Suprapubic skin (tissue), 4 donors: ENCODE data around the gene SAMD13. TPM values are rescaled to one million over a fixed set of nuclear protein-coding genes. Genes with fewer than 3 reads are reported as not detected.
A peak's percentile ranks its signal among the peaks of the same experiment; 100 is the strongest.

Experiments
- DNase-seq, 2 donors: peaks; one replicate each; pipeline ENCODE4 v3.0.0-alpha.2; 2019; ENCODE audit warnings: low spot score in 2 of 2
- H3K27ac ChIP-seq: fragments of 200-600 bp; sonication (generic); one replicate; pipeline ENCODE4 v1.5.1; 2019
- H3K27me3 ChIP-seq: fragments of 200-600 bp; sonication (generic); one replicate; pipeline ENCODE4 v1.5.1; 2019
- H3K36me3 ChIP-seq: fragments of 200-600 bp; sonication (generic); one replicate; pipeline ENCODE4 v1.5.1; 2019
- H3K4me1 ChIP-seq: fragments of 200-600 bp; sonication (generic); one replicate; pipeline ENCODE4 v1.5.1; 2019
- H3K4me3 ChIP-seq: fragments of 200-600 bp; sonication (generic); one replicate; pipeline ENCODE4 v1.5.1; 2019; ENCODE audit warnings: mild to moderate bottlenecking
- H3K9me3 ChIP-seq: fragments of 200-600 bp; sonication (generic); one replicate; pipeline ENCODE4 v1.5.1; 2019
- CTCF ChIP-seq, 2 donors: fragments of 200-600 bp in 1 of 2; fragments of 450-650 bp in 1 of 2; sonication (generic) in 1 of 2; IDR thresholded peaks; one replicate each; pipeline ENCODE4 v1.5.1; 2016 to 2019; ENCODE audit warnings: antibody characterized with exemption in 2 of 2, mild to moderate bottlenecking in 1 of 2, moderate library complexity in 1 of 2
- EP300 ChIP-seq: sonication (generic); formaldehyde crosslinking; IDR thresholded peaks from one replicate; pipeline ENCODE4 v1.6.1; 2017; ENCODE audit warnings: antibody characterized with exemption
- POLR2A ChIP-seq, 2 donors: fragments of 450-650 bp; IDR thresholded peaks; one replicate each; pipeline ENCODE4 v1.6.1; 2017; ENCODE audit warnings: antibody characterized with exemption in 2 of 2, mild to moderate bottlenecking in 2 of 2, moderate library complexity in 2 of 2
- POLR2AphosphoS5 ChIP-seq, 3 donors: sonication (generic); formaldehyde crosslinking; IDR thresholded peaks; one replicate each; pipeline ENCODE4 v1.6.1; 2017; ENCODE audit warnings: antibody characterized with exemption in 3 of 3
- WGBS: methylation state at CpG from one replicate; pipeline ENCODE4 v1.1.5; 2018; 5-methylcytosine and 5-hydroxymethylcytosine counted together
- total RNA-seq, 4 donors: library from RNA; depleted of rRNA; stranded (reverse); fragments of >200 nt; gene quantifications; one replicate each; pipeline ENCODE4 v1.1.0, GENCODE V29; 2016

SAMD13 gene
- total RNA-seq, 4 donors from 2014 or later, result 0.89 to 2.9 (median 1.5) TPM

GRCh38 chr1:84291882-84292655, 9.4 kb upstream of the SAMD13 start:
- Histone ChIP-seq H3K4me1 (no peaks in the 10 kb centered on the region), H3K27me3 (no peaks in the 10 kb centered on the region), H3K36me3 (no peaks in the 10 kb centered on the region), H3K4me3 (no peak overlapping the region), H3K27ac (no peak overlapping the region), H3K9me3 (peaks cover 9% of the 10 kb centered on the region)
- DNase-seq, result no peak
- TF ChIP-seq EP300, result no peak
- no peak for TF ChIP-seq POLR2A (IDR thresholded peaks at IDR 0.05)
- TF ChIP-seq POLR2AphosphoS5 (IDR thresholded peaks at IDR 0.05), result no peak
- no peak for TF ChIP-seq CTCF (IDR thresholded peaks at IDR 0.05)
- WGBS, result 86% methylated on average over 5 of the region's 5 CpGs

- peaks cover 8% of the 10 kb centered on the region for H3K4me1 ChIP-seq
- H3K9me3 ChIP-seq, result peaks cover 5% of the 10 kb centered on the region
- no peaks in the 10 kb centered on the region for H3K27me3 ChIP-seq
- no peak overlapping the region for H3K27ac ChIP-seq
- no peak overlapping the region for H3K4me3 ChIP-seq
- 91% methylated on average over 2 of the region's 2 CpGs for WGBS
- no peak for DNase-seq
- H3K36me3 ChIP-seq, result no peaks in the 10 kb centered on the region
- TF ChIP-seq CTCF (IDR thresholded peaks at IDR 0.05) (no peak), POLR2A (IDR thresholded peaks at IDR 0.05) (no peak), POLR2AphosphoS5 (IDR thresholded peaks at IDR 0.05) (no peak), EP300 (no peak)
Observed at GRCh38 chr1:84293766-84294165, 7.7 kb upstream of the SAMD13 start.

GRCh38 chr1:84294751-84295150, 6.8 kb upstream of the SAMD13 start:
- Histone ChIP-seq H3K27ac (no peak overlapping the region), H3K9me3 (peaks cover 5% of the 10 kb centered on the region), H3K36me3 (no peaks in the 10 kb centered on the region), H3K4me3 (no peak overlapping the region), H3K4me1 (peaks cover 17% of the 10 kb centered on the region), H3K27me3 (no peaks in the 10 kb centered on the region)
- TF ChIP-seq POLR2A (IDR thresholded peaks at IDR 0.05) (no peak), POLR2AphosphoS5 (IDR thresholded peaks at IDR 0.05) (no peak), CTCF (IDR thresholded peaks at IDR 0.05) (no peak), EP300 (no peak)
- no peak for DNase-seq
- 93% methylated on average over 3 of the region's 3 CpGs for WGBS

- H3K27me3 ChIP-seq, result no peaks in the 10 kb centered on the region
- H3K9me3 ChIP-seq, result peaks cover 5% of the 10 kb centered on the region
- peak overlapping the region; percentile 72 for H3K4me3 ChIP-seq
- H3K36me3 ChIP-seq, result no peaks in the 10 kb centered on the region
- peak overlapping the region; percentile 84 for H3K27ac ChIP-seq
- no peak for TF ChIP-seq CTCF (IDR thresholded peaks at IDR 0.05)
- TF ChIP-seq POLR2A (IDR thresholded peaks at IDR 0.05), result no peak
- TF ChIP-seq EP300, result no peak
- no peak for DNase-seq
- H3K4me1 ChIP-seq, result peaks cover 42% of the 10 kb centered on the region
- 64% methylated on average over 10 of the region's 10 CpGs for WGBS
Observed at GRCh38 chr1:84297546-84298244, 3.8 kb upstream of the SAMD13 start.

- 0% methylated on average over 25 of the region's 34 CpGs for WGBS
- Histone ChIP-seq H3K36me3 (no peaks in the 10 kb centered on the region), H3K4me3 (peak overlapping the region; percentile 72), H3K27me3 (no peaks in the 10 kb centered on the region), H3K27ac (peak overlapping the region; percentile 84), H3K4me1 (peaks cover 48% of the 10 kb centered on the region), H3K9me3 (peaks cover 5% of the 10 kb centered on the region)
- peak; percentile 68 to 79 for DNase-seq
- TF ChIP-seq POLR2A (IDR thresholded peaks at IDR 0.05), result peak in 1 of 2 donors; percentile 30
- no peak for TF ChIP-seq POLR2AphosphoS5 (IDR thresholded peaks at IDR 0.05)
- TF ChIP-seq CTCF (IDR thresholded peaks at IDR 0.05), result no peak
- TF ChIP-seq EP300, result no peak
Observed at GRCh38 chr1:84298328-84298683, 3.2 kb upstream of the SAMD13 start.
